Mesenchymal stem cell (in vitro differentiated cells and primary cell): ENCODE measurements around the gene ZSCAN5B.
"Not testable (repeated sequence)": the region's sequence is repeated elsewhere in the genome, so short reads cannot be mapped to it uniquely, and the experiment has no call there.

ENCODE experiments used
- DNase-seq: peaks from one replicate; pipeline ENCODE4 v3.0.0-alpha.2; 2013
- H2AFZ ChIP-seq: one replicate; pipeline ENCODE4 v1.6.1; 2013; ENCODE audit warnings: low read depth, mild to moderate bottlenecking, control low read depth, inconsistent platforms, low read length, moderate library complexity
- H2AK5ac ChIP-seq: 2 replicates; pipeline ENCODE4 v1.6.1; 2013; ENCODE audit warnings: low read length, moderate library complexity, mild to moderate bottlenecking, inconsistent platforms; ENCODE audit not compliant: severe bottlenecking
- H2BK120ac ChIP-seq: one replicate; pipeline ENCODE4 v1.6.1; 2013; ENCODE audit warnings: low read depth, mild to moderate bottlenecking, inconsistent platforms, low read length, moderate library complexity
- H2BK12ac ChIP-seq, 2 experiments: one replicate each; pipeline ENCODE4 v1.6.1; 2013; ENCODE audit warnings: inconsistent platforms in 2 of 2, low read length in 2 of 2, mild to moderate bottlenecking in 2 of 2, moderate library complexity in 2 of 2, control low read depth in 1 of 2
- H2BK15ac ChIP-seq: one replicate; pipeline ENCODE4 v1.6.1; 2013; ENCODE audit warnings: mild to moderate bottlenecking, low read depth, inconsistent platforms; ENCODE audit not compliant: poor library complexity, severe bottlenecking
- H2BK5ac ChIP-seq: 2 replicates; pipeline ENCODE4 v1.6.1; 2013; ENCODE audit warnings: low read depth, mild to moderate bottlenecking, low read length, control low read depth, inconsistent platforms; ENCODE audit not compliant: poor library complexity, severe bottlenecking
- H3K14ac ChIP-seq, 2 experiments: one replicate each; pipeline ENCODE4 v1.6.1; 2013; ENCODE audit warnings: inconsistent platforms in 2 of 2, low read length in 2 of 2, control low read depth in 1 of 2, mild to moderate bottlenecking in 1 of 2, moderate library complexity in 1 of 2
- H3K18ac ChIP-seq, 2 experiments: one replicate each; pipeline ENCODE4 v1.6.1; 2013; ENCODE audit warnings: inconsistent platforms in 2 of 2, low read length in 2 of 2, control low read depth in 1 of 2, low read depth in 1 of 2, mild to moderate bottlenecking in 1 of 2
- H3K23ac ChIP-seq, 2 experiments: one replicate each; pipeline ENCODE4 v1.6.1; 2013; ENCODE audit warnings: inconsistent platforms in 2 of 2, low read length in 2 of 2, mild to moderate bottlenecking in 2 of 2, moderate library complexity in 2 of 2, control low read depth in 1 of 2
- H3K27ac ChIP-seq: 2 replicates; pipeline ENCODE4 v1.5.1; 2013; ENCODE audit warnings: mild to moderate bottlenecking, moderate library complexity, low read length, control low read depth, inconsistent platforms; ENCODE audit not compliant: poor library complexity, severe bottlenecking
- H3K27me3 ChIP-seq, 2 experiments: 2 replicates each; pipeline versions ENCODE4 v1.6.1 to v1.7.0; 2013; ENCODE audit warnings: low read length in 2 of 2, mild to moderate bottlenecking in 2 of 2, moderate library complexity in 2 of 2, control low read depth in 1 of 2, inconsistent platforms in 1 of 2; ENCODE audit not compliant: control insufficient read depth in 1 of 2, insufficient read depth in 1 of 2
- H3K36me3 ChIP-seq, 2 experiments: 2 replicates each; pipeline versions ENCODE4 v1.6.1 to v1.7.0; 2013; ENCODE audit warnings: low read length in 2 of 2, control low read depth in 1 of 2, inconsistent platforms in 1 of 2, low read depth in 1 of 2, mild to moderate bottlenecking in 1 of 2; ENCODE audit not compliant: insufficient read depth in 2 of 2, control insufficient read depth in 1 of 2
- H3K4ac ChIP-seq, 2 experiments: one replicate each; pipeline ENCODE4 v1.6.1; 2013; ENCODE audit warnings: inconsistent platforms in 2 of 2, low read length in 2 of 2, mild to moderate bottlenecking in 2 of 2, moderate library complexity in 2 of 2, control low read depth in 1 of 2, low read depth in 1 of 2
- H3K4me1 ChIP-seq: 2 replicates; pipeline ENCODE4 v1.6.1; 2013; ENCODE audit warnings: low read depth, low read length, control low read depth; ENCODE audit not compliant: control insufficient read depth, insufficient read depth
- H3K4me2 ChIP-seq: 2 replicates; pipeline ENCODE4 v1.6.1; 2013; ENCODE audit warnings: low read length, mild to moderate bottlenecking, inconsistent platforms; ENCODE audit not compliant: poor library complexity, severe bottlenecking
- H3K4me3 ChIP-seq, 2 experiments: 2 replicates each; pipeline versions ENCODE4 v1.5.1 to v1.7.0; 2013; ENCODE audit warnings: low read length in 2 of 2, mild to moderate bottlenecking in 2 of 2, control low read depth in 1 of 2, low read depth in 1 of 2; ENCODE audit not compliant: insufficient read depth in 1 of 2
- H3K79me1 ChIP-seq: replicated peaks from 2 replicates; pipeline ENCODE4 v1.6.1; 2013; ENCODE audit warnings: mild to moderate bottlenecking, control low read depth, low read length, inconsistent platforms; ENCODE audit not compliant: poor library complexity, severe bottlenecking
- H3K9ac ChIP-seq: 2 replicates; pipeline ENCODE4 v1.7.0; 2013; ENCODE audit warnings: mild to moderate bottlenecking, low read length, moderate library complexity
- H3K9me3 ChIP-seq: 2 replicates; pipeline ENCODE4 v1.7.0; 2013; ENCODE audit warnings: mild to moderate bottlenecking, low read length; ENCODE audit not compliant: control insufficient read depth
- H4K8ac ChIP-seq: one replicate; pipeline ENCODE4 v1.6.1; 2013; ENCODE audit warnings: inconsistent platforms, mild to moderate bottlenecking, low read length, moderate library complexity
- H4K91ac ChIP-seq: one replicate; pipeline ENCODE4 v1.6.1; 2013; ENCODE audit warnings: mild to moderate bottlenecking, low read length, inconsistent platforms
- WGBS: methylation state at CpG from one replicate; pipeline ENCODE4 v1.1.7; 2013; ENCODE audit warnings: mixed read lengths; 5-methylcytosine and 5-hydroxymethylcytosine counted together

Gene ZSCAN5B

DNA sequence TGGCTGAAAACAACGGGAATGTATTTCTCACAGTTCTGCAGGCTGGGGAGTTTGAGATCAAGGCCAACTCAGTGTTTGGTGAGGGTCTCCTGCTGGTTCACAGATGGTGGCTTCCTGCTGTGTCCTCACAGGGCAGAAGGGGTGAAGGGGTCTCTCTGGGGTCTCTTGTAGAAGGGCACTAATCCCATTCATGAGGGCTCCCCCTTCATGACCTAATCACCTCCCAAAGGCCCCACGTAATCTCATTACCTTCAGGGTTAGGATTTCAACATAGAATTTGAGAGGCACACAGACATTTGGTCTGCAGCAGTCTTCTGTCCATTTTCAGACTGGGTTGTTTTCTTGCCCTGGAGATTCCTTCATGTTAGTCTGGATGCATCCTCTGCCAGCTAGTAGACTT is 44.9 kb downstream of the ZSCAN5B start:
- Histone ChIP-seq H2BK15ac (no peak overlapping the region), H3K9me3 (no peaks in the 10 kb centered on the region), H3K4ac (no peak overlapping the region), H3K14ac (no peak overlapping the region), H3K36me3 (peaks cover 31 to 54% of the 10 kb centered on the region in 2 experiments), H2BK5ac (no peak overlapping the region), H4K91ac (no peak overlapping the region), H3K23ac (no peak overlapping the region), H3K18ac (no peak overlapping the region), H3K4me2 (no peak overlapping the region), H2BK12ac (no peak overlapping the region), H3K4me3 (no peak overlapping the region), H3K79me1 (peaks cover 39% of the 10 kb centered on the region), H3K4me1 (peaks cover 2% of the 10 kb centered on the region), H2AFZ (no peak overlapping the region), H3K27me3 (no peaks in the 10 kb centered on the region), H3K27ac (no peak overlapping the region), H3K9ac (no peak overlapping the region), H4K8ac (no peak overlapping the region), H2BK120ac (no peak overlapping the region), H2AK5ac (no peak overlapping the region)
- no peak for DNase-seq
- WGBS: 71% methylated on average over 2 of the region's 2 CpGs

- H3K4me3 ChIP-seq: no peak overlapping the region
- 98% methylated on average over 8 of the region's 11 CpGs for WGBS
These were observed 47.2 kb downstream of the ZSCAN5B start for GRCh38 chr19:56150358-56150757.

DNA sequence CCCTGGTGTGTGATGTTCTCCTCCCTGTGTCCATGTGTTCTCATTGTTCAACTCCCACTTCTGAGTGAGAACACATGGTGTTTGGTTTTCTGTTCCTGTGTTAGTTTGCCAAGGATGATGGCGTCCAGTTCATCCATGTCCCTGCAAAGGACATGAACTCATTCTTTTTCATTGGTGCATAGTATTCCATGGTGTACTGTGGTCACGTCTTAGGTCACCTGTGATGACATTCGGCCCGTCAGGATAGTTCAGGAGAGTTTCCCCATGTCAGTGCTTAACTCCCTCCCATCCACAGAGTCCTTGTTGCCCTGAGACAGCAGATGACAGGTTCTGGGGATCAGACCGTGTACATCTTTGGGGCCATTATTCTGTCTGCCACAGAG is 47.9 kb downstream of the ZSCAN5B start:
- Histone ChIP-seq H3K27ac (no peak overlapping the region), H3K9me3 (no peaks in the 10 kb centered on the region), H3K4ac (no peak overlapping the region), H3K36me3 (peaks cover 23 to 54% of the 10 kb centered on the region in 2 experiments), H2BK120ac (no peak overlapping the region), H3K79me1 (peaks cover 50% of the 10 kb centered on the region), H2BK15ac (no peak overlapping the region), H2BK12ac (no peak overlapping the region), H3K4me1 (peaks cover 2% of the 10 kb centered on the region), H3K4me3 (no peak overlapping the region), H2AFZ (no peak overlapping the region), H2AK5ac (no peak overlapping the region), H4K91ac (no peak overlapping the region), H3K23ac (no peak overlapping the region), H3K27me3 (no peaks in the 10 kb centered on the region), H3K4me2 (no peak overlapping the region), H3K18ac (no peak overlapping the region), H2BK5ac (no peak overlapping the region), H3K9ac (no peak overlapping the region), H4K8ac (no peak overlapping the region), H3K14ac (no peak overlapping the region)
- WGBS: 98% methylated on average over 5 of the region's 5 CpGs
- no peak for DNase-seq

More at GRCh38 chr19:56150358-56150757, 47.2 kb downstream of the ZSCAN5B start:
- Histone ChIP-seq H3K27ac (no peak overlapping the region), H3K23ac (no peak overlapping the region), H3K14ac (no peak overlapping the region), H3K4me1 (peaks cover 2% of the 10 kb centered on the region), H2BK12ac (no peak overlapping the region), H3K4me2 (no peak overlapping the region), H2BK120ac (no peak overlapping the region), H3K18ac (no peak overlapping the region), H2AFZ (no peak overlapping the region), H3K4ac (no peak overlapping the region), H4K91ac (no peak overlapping the region), H2BK5ac (no peak overlapping the region), H3K79me1 (peaks cover 55% of the 10 kb centered on the region), H4K8ac (no peak overlapping the region), H2AK5ac (no peak overlapping the region), H3K36me3 (peaks cover 28 to 60% of the 10 kb centered on the region in 2 experiments), H2BK15ac (no peak overlapping the region), H3K9ac (no peak overlapping the region), H3K27me3 (no peaks in the 10 kb centered on the region), H3K9me3 (no peaks in the 10 kb centered on the region)
- DNase-seq: no peak

DNA sequence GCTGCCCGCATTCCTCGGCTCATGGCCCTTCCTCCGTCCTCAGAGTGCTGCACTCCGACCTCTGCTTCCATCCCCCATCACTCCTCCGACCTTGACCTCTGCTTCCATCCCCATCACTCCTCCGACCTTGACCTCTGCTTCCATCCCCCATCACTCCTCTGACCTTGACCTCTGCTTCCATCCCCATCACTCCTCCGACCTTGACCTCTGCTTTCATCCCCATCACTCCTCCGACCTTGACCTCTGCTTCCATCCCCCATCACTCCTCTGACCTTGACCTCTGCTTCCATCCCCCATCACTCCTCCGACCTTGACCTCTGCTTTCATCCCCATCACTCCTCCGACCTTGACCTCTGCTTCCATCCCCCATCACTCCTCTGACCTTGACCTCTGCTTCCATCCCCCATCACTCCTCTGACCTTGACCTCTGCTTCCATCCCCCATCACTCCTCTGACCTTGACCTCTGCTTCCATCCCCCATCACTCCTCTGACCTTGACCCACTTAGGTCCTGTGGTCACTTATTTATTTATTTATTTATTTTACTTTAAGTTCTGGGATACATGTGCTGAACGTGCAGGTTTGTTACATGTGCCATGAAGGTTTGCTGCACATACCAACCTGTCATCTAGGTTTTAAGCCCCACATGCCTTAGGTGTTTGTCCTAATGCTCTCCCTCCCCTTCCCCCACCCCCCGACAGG is 48.5 kb downstream of the ZSCAN5B start:
- H3K14ac ChIP-seq, H2BK5ac ChIP-seq, H3K27ac ChIP-seq, H3K4me2 ChIP-seq, H3K18ac ChIP-seq, H3K4me3 ChIP-seq, H2AK5ac ChIP-seq, H2BK12ac ChIP-seq, H4K91ac ChIP-seq, H4K8ac ChIP-seq, H2AFZ ChIP-seq, DNase-seq, H2BK120ac ChIP-seq, H3K27me3 ChIP-seq, H3K4me1 ChIP-seq, H3K9ac ChIP-seq, H2BK15ac ChIP-seq, H3K23ac ChIP-seq, H3K4ac ChIP-seq, H3K9me3 ChIP-seq: not testable (repeated sequence)
- H3K79me1 ChIP-seq: peaks cover 47% of the 10 kb centered on the region
- 94% methylated on average over 12 of the region's 12 CpGs for WGBS
- H3K36me3 ChIP-seq: peaks cover 20 to 48% of the 10 kb centered on the region in 2 experiments
